ENCODE data around the gene GLI3.

The GLI3 gene

GRCh38 chr7:41921453-41921981 lies 315.5 kb downstream of the GLI3 start:
- TF ChIP-seq ZFX (IDR thresholded peaks at IDR 0.05; ENCODE audit: borderline replicate concordance) (no peak), CTCF (IDR thresholded peaks at IDR 0.05) (no peak)

DNA sequence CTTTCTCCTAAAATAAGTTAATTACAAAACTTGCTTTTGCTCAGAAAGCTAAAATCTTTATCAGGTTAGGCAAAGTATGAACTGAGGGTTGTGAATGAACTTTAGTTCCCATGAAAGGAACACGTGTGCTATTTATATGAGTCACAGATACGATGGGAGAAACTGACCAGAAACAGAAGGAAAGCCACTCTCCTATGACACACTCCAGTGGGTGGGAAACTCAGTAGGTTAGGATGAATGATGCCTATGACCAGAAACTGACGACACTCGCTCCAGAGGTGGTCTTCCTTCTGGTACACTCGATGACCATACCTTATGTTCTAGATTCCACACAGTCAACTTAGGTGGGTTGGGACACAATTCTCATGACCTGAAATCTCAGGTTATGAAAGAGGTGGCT lies 318.4 kb downstream of the GLI3 start:
- H3K27ac ChIP-seq, result no peak overlapping the region
- TF ChIP-seq CTCF (IDR thresholded peaks at IDR 0.05) (no peak), ZFX (IDR thresholded peaks at IDR 0.05; ENCODE audit: borderline replicate concordance) (no peak)

More at GRCh38 chr7:41921453-41921981, 315.5 kb downstream of the GLI3 start:
- no peak overlapping the region for H3K27ac ChIP-seq

DNA sequence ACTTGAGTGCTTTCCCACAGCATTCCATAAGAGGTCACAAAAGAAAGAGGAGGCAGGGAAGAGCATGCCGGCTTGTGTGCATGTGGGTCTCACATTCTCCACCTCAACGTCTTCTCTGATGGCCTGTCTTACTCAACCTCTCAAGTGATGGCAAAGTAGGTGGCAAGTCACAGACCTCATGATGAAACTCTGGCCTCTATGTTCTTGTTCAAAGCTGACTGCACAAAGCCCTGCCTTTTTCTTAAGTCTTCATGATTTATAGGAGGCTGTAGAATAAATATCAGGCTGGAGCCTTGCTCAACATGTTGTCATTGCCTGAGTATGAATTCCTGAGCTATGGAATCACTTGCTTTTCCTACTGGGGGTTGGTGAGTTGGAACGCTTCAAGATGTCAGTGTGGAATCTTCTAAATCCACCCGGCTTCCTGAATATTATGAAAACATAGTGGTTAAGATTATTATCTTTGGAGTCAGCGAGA lies 320.5 kb downstream of the GLI3 start:
- no peak for TF ChIP-seq CTCF (IDR thresholded peaks at IDR 0.05)
- TF ChIP-seq ZFX (IDR thresholded peaks at IDR 0.05; ENCODE audit: borderline replicate concordance), result no peak
- H3K27ac ChIP-seq, result no peak overlapping the region

GRCh38 chr7:41915871-41916270 lies 321.1 kb downstream of the GLI3 start:
- TF ChIP-seq ZFX (IDR thresholded peaks at IDR 0.05; ENCODE audit: borderline replicate concordance), result no peak
- no peak for TF ChIP-seq CTCF (IDR thresholded peaks at IDR 0.05)
- no peak overlapping the region for H3K27ac ChIP-seq

DNA sequence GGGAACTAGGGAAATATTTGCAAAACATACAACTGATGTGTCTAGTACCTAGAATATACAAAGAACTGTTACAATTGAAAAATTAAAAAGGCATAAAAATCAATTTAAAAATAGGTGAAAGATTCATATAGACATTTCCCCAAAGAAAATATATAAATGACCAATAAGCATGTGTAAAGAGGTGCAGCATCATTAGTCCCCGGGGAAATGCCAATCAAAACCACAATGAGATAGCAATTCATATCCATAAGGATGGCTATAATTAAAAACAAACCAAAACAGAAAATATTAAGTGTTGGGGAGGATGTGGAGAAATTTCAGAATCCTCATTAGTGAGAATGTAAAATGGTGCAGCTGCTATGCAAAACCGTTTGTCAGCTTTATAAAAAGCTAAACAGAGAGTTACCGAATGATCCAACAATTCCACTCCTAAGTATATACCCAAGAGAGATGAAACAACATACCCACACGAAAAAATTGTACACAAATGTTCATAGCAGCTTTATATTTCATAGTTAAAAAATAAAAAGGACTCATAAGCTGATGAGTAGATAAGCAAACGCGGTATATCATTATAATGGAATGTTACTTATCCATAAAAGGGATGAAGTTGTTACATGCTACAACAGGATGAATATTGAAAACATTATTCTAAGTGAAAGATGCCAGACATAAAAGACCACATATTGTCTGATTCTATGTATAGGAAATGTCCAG lies 324.0 kb downstream of the GLI3 start:
- TF ChIP-seq ZFX (IDR thresholded peaks at IDR 0.05; ENCODE audit: borderline replicate concordance) (no peak), CTCF (IDR thresholded peaks at IDR 0.05) (no peak)
- H3K27ac ChIP-seq, result no peak overlapping the region

DNA sequence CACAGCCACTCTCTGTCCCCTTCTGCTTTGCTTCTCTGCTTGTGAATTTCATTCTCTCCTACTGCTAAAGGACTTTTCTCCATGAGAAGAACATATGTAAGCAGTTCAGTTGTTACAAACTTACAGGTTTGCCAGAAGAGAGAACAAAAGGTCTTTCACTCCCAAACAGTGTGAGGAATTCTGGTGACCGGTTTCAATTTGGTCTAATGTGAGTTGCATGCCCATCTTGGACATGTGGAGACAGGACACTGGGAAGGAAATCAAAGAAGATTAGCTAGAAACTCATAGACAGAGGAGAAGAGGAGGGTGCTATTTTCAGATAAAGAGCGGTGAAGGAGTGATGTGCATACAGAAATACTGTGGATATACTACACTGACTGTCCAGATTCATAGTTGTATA lies 324.6 kb downstream of the GLI3 start:
- no peak overlapping the region for H3K27ac ChIP-seq
- TF ChIP-seq ZFX (IDR thresholded peaks at IDR 0.05; ENCODE audit: borderline replicate concordance) (no peak), CTCF (IDR thresholded peaks at IDR 0.05) (no peak)

DNA sequence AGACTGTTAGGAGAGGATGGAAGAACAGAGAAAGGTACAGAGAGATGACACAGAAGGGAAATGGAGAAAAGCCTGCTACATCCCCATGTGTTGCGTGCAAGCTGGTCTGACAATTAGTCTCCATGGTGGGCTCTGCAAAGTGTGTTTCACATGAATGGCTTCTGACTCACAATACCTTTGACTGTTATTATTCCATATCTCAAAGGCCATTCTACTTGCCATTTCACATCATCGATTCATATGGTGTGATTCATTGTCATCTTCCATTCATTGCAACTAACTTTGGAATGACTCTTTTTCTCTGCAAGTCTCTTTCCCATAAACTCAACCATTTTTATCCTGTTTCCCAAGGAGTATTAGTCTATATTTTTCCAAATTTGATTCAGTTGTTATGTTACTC lies 325.2 kb downstream of the GLI3 start:
- no peak overlapping the region for H3K27ac ChIP-seq
- TF ChIP-seq CTCF (IDR thresholded peaks at IDR 0.05), result no peak
- TF ChIP-seq ZFX (IDR thresholded peaks at IDR 0.05; ENCODE audit: borderline replicate concordance), result no peak

All from 22Rv1 (cell line).